K562 treated with DMSO at 1 percent for 48 hours (cell line): Measurements from ENCODE around the gene PI4K2A. TPM values are rescaled to one million over a fixed set of nuclear protein-coding genes. Genes with fewer than 3 reads are reported as not detected.

Source experiments
- total RNA-seq: library from RNA; unstranded; fragments of 300-600 nt; gene quantifications from 2 replicates; pipeline ENCODE4 v1.2.3, GENCODE V29; 2022; ENCODE audit warnings: low replicate concordance; ENCODE audit errors: extremely low read depth

PI4K2A gene
- not detected in 2 replicates for total RNA-seq

GRCh38 chr10:97640174-97640867 is at the start of gene PI4K2A:
Gene PI4K2A (plus strand): TSS chr10:97640671. CDS start chr10:97640743, 72 bp downstream.

GRCh38 chr10:97632949-97633884 is 7.3 kb upstream of the PI4K2A start, which contains the start of gene MORN4:
Gene MORN4 (minus strand): TSS chr10:97633500. CDS start chr10:97619653, 13,847 bp downstream.

GRCh38 chr10:97686962-97687784 is 46.7 kb downstream of the PI4K2A start, which contains the start of gene AVPI1:
Gene AVPI1 (minus strand): TSS chr10:97687241. CDS start chr10:97679905, 7,336 bp downstream.

GRCh38 chr10:97713339-97713825 is 72.9 kb downstream of the PI4K2A start, which contains the start of gene MARVELD1:
Gene MARVELD1 (plus strand): TSS chr10:97713730. CDS start chr10:97713877, 147 bp downstream.

Other genes with a start within 250 kb of the PI4K2A start
- gene RRP12, start 239.3 kb upstream of the PI4K2A start, total RNA-seq: not detected in 2 replicates
- 259 TPM in 1 of 2 replicates, not detected in the other for gene PGAM1, start 214.5 kb upstream of the PI4K2A start, total RNA-seq
- not detected in 2 replicates for gene EXOSC1, start 194.7 kb upstream of the PI4K2A start, total RNA-seq
- not detected in 2 replicates for gene ZDHHC16, start 194.5 kb upstream of the PI4K2A start, total RNA-seq
- not detected in 2 replicates for gene MMS19, start 142.2 kb upstream of the PI4K2A start, total RNA-seq
- not detected in 2 replicates for gene UBTD1, start 141.7 kb upstream of the PI4K2A start, total RNA-seq
- not detected in 2 replicates for gene ANKRD2, start 67.9 kb upstream of the PI4K2A start, total RNA-seq
- not detected in 2 replicates for gene HOGA1, start 56.3 kb upstream of the PI4K2A start, total RNA-seq
- not detected in 2 replicates for gene C10orf62, start 51.0 kb upstream of the PI4K2A start, total RNA-seq
- not detected in 2 replicates for gene MORN4, start 7.2 kb upstream of the PI4K2A start, total RNA-seq
- not detected in 2 replicates for gene AVPI1, start 46.6 kb downstream of the PI4K2A start, total RNA-seq
- gene MARVELD1, start 73.1 kb downstream of the PI4K2A start, total RNA-seq: not detected in 2 replicates
- gene ZFYVE27, start 96.5 kb downstream of the PI4K2A start, total RNA-seq: not detected in 2 replicates
- gene SFRP5, start 131.3 kb downstream of the PI4K2A start, total RNA-seq: not detected in 2 replicates
- not detected in 2 replicates for gene GOLGA7B, start 209.2 kb downstream of the PI4K2A start, total RNA-seq